ENCODE data around the gene MAP3K10.
"Not testable (repeated sequence)": the region's sequence is repeated elsewhere in the genome, so short reads cannot be mapped to it uniquely, and the experiment has no call there.

Gene MAP3K10

GRCh38 chr19:40216777-40217026, 25.5 kb downstream of the MAP3K10 start:
- ATAC-seq (ENCODE audit: low read depth) (no peak), DNase-seq (ENCODE audit: low spot score) (no peak)
- peaks cover 33% of the 10 kb centered on the region for H3K27me3 ChIP-seq (ENCODE audit: insufficient read depth, poor library complexity, severe bottlenecking)
- no peak overlapping the region for H3K4me3 ChIP-seq (ENCODE audit: severe bottlenecking)
- H3K9me3 ChIP-seq (ENCODE audit: severe bottlenecking), result no peaks in the 10 kb centered on the region
- no peak for TF ChIP-seq CTCF (IDR thresholded peaks at IDR 0.05; ENCODE audit: poor library complexity, severe bottlenecking)
- H3K4me1 ChIP-seq (ENCODE audit: insufficient read depth, poor library complexity, severe bottlenecking), result no peaks in the 10 kb centered on the region
- no peaks in the 10 kb centered on the region for H3K36me3 ChIP-seq (ENCODE audit: low read depth)
- H3K27ac ChIP-seq (ENCODE audit: poor library complexity, severe bottlenecking), result no peak overlapping the region

GRCh38 chr19:40217027-40217810, 26.0 kb downstream of the MAP3K10 start:
- H3K4me1 ChIP-seq (ENCODE audit: insufficient read depth, poor library complexity, severe bottlenecking), result no peaks in the 10 kb centered on the region
- peaks cover 33% of the 10 kb centered on the region for H3K27me3 ChIP-seq (ENCODE audit: insufficient read depth, poor library complexity, severe bottlenecking)
- no peak overlapping the region for H3K4me3 ChIP-seq (ENCODE audit: severe bottlenecking)
- no peak overlapping the region for H3K27ac ChIP-seq (ENCODE audit: poor library complexity, severe bottlenecking)
- no peak for DNase-seq (ENCODE audit: low spot score)
- H3K9me3 ChIP-seq (ENCODE audit: severe bottlenecking), result no peaks in the 10 kb centered on the region
- TF ChIP-seq CTCF (IDR thresholded peaks at IDR 0.05; ENCODE audit: poor library complexity, severe bottlenecking), result peak; percentile 54
- ATAC-seq (ENCODE audit: low read depth), result peak; percentile 66
- no peaks in the 10 kb centered on the region for H3K36me3 ChIP-seq (ENCODE audit: low read depth)

GRCh38 chr19:40217934-40218890, 27.0 kb downstream of the MAP3K10 start, which contains the start of gene TTC9B:
TSS of gene TTC9B (minus strand) at chr19:40218384. CDS start at chr19:40218381, 3 bp downstream.
- Histone ChIP-seq H3K4me1 (ENCODE audit: insufficient read depth, poor library complexity, severe bottlenecking) (no peaks in the 10 kb centered on the region), H3K27ac (ENCODE audit: poor library complexity, severe bottlenecking) (no peak within 1 kb of the TSS), H3K9me3 (ENCODE audit: severe bottlenecking) (no peaks in the 10 kb centered on the region), H3K27me3 (ENCODE audit: insufficient read depth, poor library complexity, severe bottlenecking) (peaks cover 33% of the 10 kb centered on the region), H3K36me3 (ENCODE audit: low read depth) (no peaks in the 10 kb centered on the region), H3K4me3 (ENCODE audit: severe bottlenecking) (no peak within 1 kb of the TSS)
- ATAC-seq (ENCODE audit: low read depth), result no peak
- no peak for DNase-seq (ENCODE audit: low spot score)
- TF ChIP-seq CTCF (IDR thresholded peaks at IDR 0.05; ENCODE audit: poor library complexity, severe bottlenecking), result no peak

- not testable (repeated sequence) for H3K36me3 ChIP-seq (ENCODE audit: low read depth); DNase-seq (ENCODE audit: low spot score); H3K4me1 ChIP-seq (ENCODE audit: insufficient read depth, poor library complexity, severe bottlenecking); H3K4me3 ChIP-seq (ENCODE audit: severe bottlenecking); ATAC-seq (ENCODE audit: low read depth); H3K9me3 ChIP-seq (ENCODE audit: severe bottlenecking); H3K27ac ChIP-seq (ENCODE audit: poor library complexity, severe bottlenecking)
- peaks cover 33% of the 10 kb centered on the region for H3K27me3 ChIP-seq (ENCODE audit: insufficient read depth, poor library complexity, severe bottlenecking)
Measured at GRCh38 chr19:40219029-40219428, 27.8 kb downstream of the MAP3K10 start.

GRCh38 chr19:40219721-40220276, 28.6 kb downstream of the MAP3K10 start:
- Histone ChIP-seq H3K4me3 (ENCODE audit: severe bottlenecking) (no peak overlapping the region), H3K27me3 (ENCODE audit: insufficient read depth, poor library complexity, severe bottlenecking) (peaks cover 33% of the 10 kb centered on the region), H3K27ac (ENCODE audit: poor library complexity, severe bottlenecking) (no peak overlapping the region), H3K9me3 (ENCODE audit: severe bottlenecking) (no peaks in the 10 kb centered on the region), H3K4me1 (ENCODE audit: insufficient read depth, poor library complexity, severe bottlenecking) (no peaks in the 10 kb centered on the region), H3K36me3 (ENCODE audit: low read depth) (no peaks in the 10 kb centered on the region)
- no peak for DNase-seq (ENCODE audit: low spot score)
- peak; percentile 43 for ATAC-seq (ENCODE audit: low read depth)
- no peak for TF ChIP-seq CTCF (IDR thresholded peaks at IDR 0.05; ENCODE audit: poor library complexity, severe bottlenecking)
